Caki2 (cell line): Measurements from ENCODE around the gene UNC5A. TPM values are rescaled to one million over a fixed set of nuclear protein-coding genes. Genes with fewer than 3 reads are reported as not detected.

Experiments
- DNase-seq: peaks from one replicate; pipeline ENCODE4 v3.0.0-alpha.2; 2015; ENCODE audit warnings: low read depth
- in situ Hi-C: cut with HindIII; loops from 2 replicates; pipeline ENCODE4 v1.10.0; 2016; ENCODE audit warnings: low sequenced_read_pairs, low pct_unique_long_range_greater_than_20kb, mixed read lengths
- total RNA-seq: library from RNA; depleted of rRNA; stranded (reverse); fragments of >200 nt; shearing (Covaris generic); gene quantifications from 2 replicates; pipeline ENCODE4 v1.2.3, GENCODE V29; 2014; ENCODE audit warnings: low replicate concordance

The UNC5A gene
- total RNA-seq, 1 experiment from 2014 or later = 6.8 TPM

- in situ Hi-C loops = no loop called here
- no peak for DNase-seq
These were observed 40.2 kb downstream of the UNC5A start for GRCh38 chr5:176850371-176851245.

- in situ Hi-C loops = no loop called here
These were observed 41.0 kb downstream of the UNC5A start for GRCh38 chr5:176851380-176851779.

GRCh38 chr5:176851871-176852658 is 41.7 kb downstream of the UNC5A start:
- DNase-seq = no peak
- in situ Hi-C loops = no loop called here

More at GRCh38 chr5:176851380-176851779, 41.0 kb downstream of the UNC5A start:
- no peak for DNase-seq

- in situ Hi-C loops = no loop called here
These were observed 42.9 kb downstream of the UNC5A start for GRCh38 chr5:176853151-176853778.

GRCh38 chr5:176854164-176854563 is 43.8 kb downstream of the UNC5A start:
- in situ Hi-C loops = no loop called here
- no peak for DNase-seq

More at GRCh38 chr5:176853151-176853778, 42.9 kb downstream of the UNC5A start:
- no peak for DNase-seq

GRCh38 chr5:176855598-176855997 is 45.2 kb downstream of the UNC5A start:
- DNase-seq = no peak
- in situ Hi-C loops = no loop called here

- in situ Hi-C loops = no loop called here
- DNase-seq = no peak
These were observed 46.4 kb downstream of the UNC5A start for GRCh38 chr5:176856746-176857145.

- in situ Hi-C loops = no loop called here
- DNase-seq = no peak
These were observed 47.0 kb downstream of the UNC5A start for GRCh38 chr5:176857216-176857893.

GRCh38 chr5:176857894-176858273 is 47.5 kb downstream of the UNC5A start:
- DNase-seq = no peak
- in situ Hi-C loops = no loop called here

GRCh38 chr5:176859916-176860315 is 49.6 kb downstream of the UNC5A start:
- DNase-seq = no peak
- in situ Hi-C loops = no loop called here

GRCh38 chr5:176860381-176860780 is 50.0 kb downstream of the UNC5A start:
- in situ Hi-C loops = no loop called here
- DNase-seq = no peak

- no peak for DNase-seq
- in situ Hi-C loops = no loop called here
These were observed 50.9 kb downstream of the UNC5A start for GRCh38 chr5:176861276-176861675.

GRCh38 chr5:176862330-176862995 is 52.1 kb downstream of the UNC5A start:
- no peak for DNase-seq
- in situ Hi-C loops = no loop called here

GRCh38 chr5:176863041-176863764 is 52.8 kb downstream of the UNC5A start:
- in situ Hi-C loops = no loop called here
- no peak for DNase-seq

- in situ Hi-C loops = no loop called here
- no peak for DNase-seq
These were observed 53.4 kb downstream of the UNC5A start for GRCh38 chr5:176863765-176864098.

GRCh38 chr5:176864755-176865154 is 54.4 kb downstream of the UNC5A start:
- in situ Hi-C loops = no loop called here
- DNase-seq = no peak

GRCh38 chr5:176865964-176866363 is 55.6 kb downstream of the UNC5A start:
- DNase-seq = no peak
- in situ Hi-C loops = no loop called here
